ENCODE results near the gene ZMYND15. TPM values are rescaled to one million over a fixed set of nuclear protein-coding genes. Genes with fewer than 3 reads are reported as not detected.

ZMYND15 gene
- total and polyA plus RNA-seq, 2 donors (not counting 3 experiments of a cell fraction or from before 2014, with no cell fraction given): 0.12 to 0.44 TPM

DNA sequence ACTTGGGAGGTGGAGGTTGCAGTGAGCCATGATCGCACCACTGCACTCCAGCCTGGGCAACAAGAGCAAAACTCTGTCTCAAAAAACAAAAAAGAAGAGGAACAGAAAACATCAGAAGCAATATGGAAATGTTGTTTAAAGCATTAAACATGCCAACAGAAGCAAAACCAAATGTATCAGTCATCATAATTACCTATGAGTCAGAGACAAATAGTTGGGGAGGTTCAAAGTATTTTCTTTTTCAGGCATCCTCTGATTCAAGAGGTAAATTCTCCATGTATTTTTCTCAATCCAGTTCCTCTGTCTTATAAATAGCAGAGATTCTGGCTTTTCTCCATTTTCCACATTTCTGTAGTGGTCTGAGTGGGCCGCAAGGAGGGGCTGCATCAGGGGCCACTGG lies 30.0 kb downstream of the ZMYND15 start:
- Histone ChIP-seq H3K4me3 (replicated peaks in 1 of 3; ENCODE audit: insufficient read depth in 1 of 3, low read depth in 1 of 3, low read length in 3 of 3) (no peak overlapping the region), H3K36me3 (ENCODE audit: control insufficient read depth in 2 of 2, extremely low read depth in 1 of 2, insufficient read depth in 2 of 2, low read length in 2 of 2) (no peaks in the 10 kb centered on the region), H3K4me2 (ENCODE audit: insufficient read depth, low read length) (no peak overlapping the region), H3K9me3 (replicated peaks; ENCODE audit: control insufficient read depth, insufficient read depth, low read length) (no peaks in the 10 kb centered on the region), H3K79me2 (ENCODE audit: control insufficient read depth, insufficient read depth, low read length) (no peaks in the 10 kb centered on the region), H3K9ac (replicated peaks; ENCODE audit: extremely low read depth, insufficient read depth, low read length) (no peak overlapping the region), H3K9me1 (replicated peaks; ENCODE audit: control insufficient read depth, extremely low read depth, insufficient read depth, low read length) (no peaks in the 10 kb centered on the region), H3K27me3 (ENCODE audit: control insufficient read depth in 2 of 2, insufficient read depth in 2 of 2, low read length in 2 of 2) (peaks cover 4 to 6% of the 10 kb centered on the region in 2 experiments), H3K4me1 (ENCODE audit: control insufficient read depth, extremely low read depth, insufficient read depth, low read length) (no peaks in the 10 kb centered on the region), H2AFZ (ENCODE audit: low read depth, low read length) (no peak overlapping the region), H4K20me1 (replicated peaks; ENCODE audit: control insufficient read depth, extremely low read depth, insufficient read depth, low read length) (no peaks in the 10 kb centered on the region), H3K27ac (ENCODE audit: insufficient read depth, low read depth, low read length) (no peak overlapping the region)
- ChIA-PET POLR2A (no interaction called here), CTCF (interaction anchor here (2.7 kb wide), 1 partner anchor 10 kb away, joined by 9 read pairs; no protein-coding TSS in a partner anchor)
- intact Hi-C loops (cut with micrococcal nuclease): no loop called here
- DNase-seq (ENCODE audit: low read depth, low spot score): no peak
- dilution Hi-C loops (cut with MboI; ENCODE audit: extremely low pct_ligation_motif_present, low sequenced_read_pairs): no loop called here
- TF ChIP-seq MYC (IDR thresholded peaks at IDR 0.05; ENCODE audit: low read depth, low read length) (no peak), POLR2A (IDR thresholded peaks at IDR 0.05; ENCODE audit: low read depth, low read length) (no peak), EZH2 (IDR thresholded peaks at IDR 0.05; ENCODE audit: borderline replicate concordance, low read depth, low read length, severe bottlenecking) (no peak), MAX (IDR thresholded peaks at IDR 0.05; ENCODE audit: insufficient read depth, insufficient read length) (no peak), FOS (IDR thresholded peaks at IDR 0.05; ENCODE audit: borderline replicate concordance, insufficient read depth, low read length) (no peak), GATA2 (IDR thresholded peaks at IDR 0.05; ENCODE audit: insufficient read depth, insufficient read length, low read depth, low read length) (no peak), JUN (IDR thresholded peaks at IDR 0.05; ENCODE audit: borderline replicate concordance, insufficient read depth, insufficient read length, low read depth) (no peak), POLR2AphosphoS5 (IDR thresholded peaks at IDR 0.05; ENCODE audit: insufficient read depth, low read depth, low read length) (no peak)
- TF ChIP-seq, protein P1, sequence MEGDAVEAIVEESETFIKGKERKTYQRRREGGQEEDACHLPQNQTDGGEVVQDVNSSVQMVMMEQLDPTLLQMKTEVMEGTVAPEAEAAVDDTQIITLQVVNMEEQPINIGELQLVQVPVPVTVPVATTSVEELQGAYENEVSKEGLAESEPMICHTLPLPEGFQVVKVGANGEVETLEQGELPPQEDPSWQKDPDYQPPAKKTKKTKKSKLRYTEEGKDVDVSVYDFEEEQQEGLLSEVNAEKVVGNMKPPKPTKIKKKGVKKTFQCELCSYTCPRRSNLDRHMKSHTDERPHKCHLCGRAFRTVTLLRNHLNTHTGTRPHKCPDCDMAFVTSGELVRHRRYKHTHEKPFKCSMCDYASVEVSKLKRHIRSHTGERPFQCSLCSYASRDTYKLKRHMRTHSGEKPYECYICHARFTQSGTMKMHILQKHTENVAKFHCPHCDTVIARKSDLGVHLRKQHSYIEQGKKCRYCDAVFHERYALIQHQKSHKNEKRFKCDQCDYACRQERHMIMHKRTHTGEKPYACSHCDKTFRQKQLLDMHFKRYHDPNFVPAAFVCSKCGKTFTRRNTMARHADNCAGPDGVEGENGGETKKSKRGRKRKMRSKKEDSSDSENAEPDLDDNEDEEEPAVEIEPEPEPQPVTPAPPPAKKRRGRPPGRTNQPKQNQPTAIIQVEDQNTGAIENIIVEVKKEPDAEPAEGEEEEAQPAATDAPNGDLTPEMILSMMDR (IDR thresholded peaks at IDR 0.05; ENCODE audit: extremely low read depth in 1 of 2, insufficient read depth in 1 of 2, low read depth in 1 of 2, low read length in 2 of 2): no peak
- BruUV-seq (replicated peaks): no TSS peak
- no peak for FAIRE-seq
